PFSK-1 (cell line): ENCODE results near the gene ARHGAP25.

Experiments used
- FOXP2 ChIP-seq: optimal IDR thresholded peaks from 2 replicates; pipeline ENCODE3; 2011; ENCODE audit warnings: borderline replicate concordance, control low read depth, inconsistent platforms; ENCODE audit not compliant: insufficient read depth; ENCODE audit errors: extremely low read length, extremely low read depth
- POLR2AphosphoS5 ChIP-seq: IDR thresholded peaks from 2 replicates; pipeline ENCODE4 v1.6.1; 2012; ENCODE audit warnings: low read depth, mild to moderate bottlenecking, control low read depth, low read length, moderate library complexity
- SIN3A ChIP-seq: IDR thresholded peaks from 2 replicates; pipeline ENCODE4 v1.6.1; 2012; ENCODE audit warnings: mild to moderate bottlenecking, low read length, moderate library complexity, borderline replicate concordance; ENCODE audit not compliant: insufficient read depth
- TAF1 ChIP-seq: IDR thresholded peaks from 2 replicates; pipeline ENCODE4 v1.6.1; 2012; ENCODE audit warnings: low read length, control low read depth, borderline replicate concordance; ENCODE audit not compliant: insufficient read depth
- TF ChIP-seq, protein P1 (sequence below), 2 experiments: IDR thresholded peaks; 2 replicates each; pipeline versions ENCODE4 v1.6.1 to v1.8.0; 2011 to 2012; ENCODE audit warnings: low read depth in 2 of 2, low read length in 2 of 2, control low read depth in 1 of 2, inconsistent platforms in 1 of 2, mild to moderate bottlenecking in 1 of 2, moderate library complexity in 1 of 2; ENCODE audit not compliant: insufficient read depth in 1 of 2

ARHGAP25 gene

DNA sequence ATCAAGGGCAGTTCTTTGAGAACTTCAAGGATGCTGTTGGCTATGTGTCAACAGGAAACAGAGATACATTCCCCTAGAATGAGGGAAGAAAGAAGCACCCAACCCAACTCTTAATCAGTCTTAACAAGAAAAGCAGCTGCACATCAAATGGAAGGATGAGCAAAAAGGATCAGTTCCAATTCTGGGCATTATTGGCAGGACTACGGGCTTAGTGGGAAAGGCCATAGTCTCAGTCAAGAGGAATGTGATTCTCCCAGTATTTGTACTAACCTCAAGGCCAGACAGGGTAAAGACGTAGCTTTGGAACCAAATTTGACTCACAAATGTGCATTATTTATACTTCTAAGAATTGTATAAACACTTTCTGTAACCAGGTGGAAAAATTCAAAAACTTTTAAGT lies 118.4 kb downstream of the ARHGAP25 start:
- TF ChIP-seq FOXP2 (no peak), TAF1 (no peak), POLR2AphosphoS5 (no peak), SIN3A (no peak)
- TF ChIP-seq, protein P1, sequence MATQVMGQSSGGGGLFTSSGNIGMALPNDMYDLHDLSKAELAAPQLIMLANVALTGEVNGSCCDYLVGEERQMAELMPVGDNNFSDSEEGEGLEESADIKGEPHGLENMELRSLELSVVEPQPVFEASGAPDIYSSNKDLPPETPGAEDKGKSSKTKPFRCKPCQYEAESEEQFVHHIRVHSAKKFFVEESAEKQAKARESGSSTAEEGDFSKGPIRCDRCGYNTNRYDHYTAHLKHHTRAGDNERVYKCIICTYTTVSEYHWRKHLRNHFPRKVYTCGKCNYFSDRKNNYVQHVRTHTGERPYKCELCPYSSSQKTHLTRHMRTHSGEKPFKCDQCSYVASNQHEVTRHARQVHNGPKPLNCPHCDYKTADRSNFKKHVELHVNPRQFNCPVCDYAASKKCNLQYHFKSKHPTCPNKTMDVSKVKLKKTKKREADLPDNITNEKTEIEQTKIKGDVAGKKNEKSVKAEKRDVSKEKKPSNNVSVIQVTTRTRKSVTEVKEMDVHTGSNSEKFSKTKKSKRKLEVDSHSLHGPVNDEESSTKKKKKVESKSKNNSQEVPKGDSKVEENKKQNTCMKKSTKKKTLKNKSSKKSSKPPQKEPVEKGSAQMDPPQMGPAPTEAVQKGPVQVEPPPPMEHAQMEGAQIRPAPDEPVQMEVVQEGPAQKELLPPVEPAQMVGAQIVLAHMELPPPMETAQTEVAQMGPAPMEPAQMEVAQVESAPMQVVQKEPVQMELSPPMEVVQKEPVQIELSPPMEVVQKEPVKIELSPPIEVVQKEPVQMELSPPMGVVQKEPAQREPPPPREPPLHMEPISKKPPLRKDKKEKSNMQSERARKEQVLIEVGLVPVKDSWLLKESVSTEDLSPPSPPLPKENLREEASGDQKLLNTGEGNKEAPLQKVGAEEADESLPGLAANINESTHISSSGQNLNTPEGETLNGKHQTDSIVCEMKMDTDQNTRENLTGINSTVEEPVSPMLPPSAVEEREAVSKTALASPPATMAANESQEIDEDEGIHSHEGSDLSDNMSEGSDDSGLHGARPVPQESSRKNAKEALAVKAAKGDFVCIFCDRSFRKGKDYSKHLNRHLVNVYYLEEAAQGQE (IDR thresholded peaks at IDR 0.05; ENCODE audit: insufficient read depth in 1 of 2, low read depth in 2 of 2, low read length in 2 of 2) = no peak

DNA sequence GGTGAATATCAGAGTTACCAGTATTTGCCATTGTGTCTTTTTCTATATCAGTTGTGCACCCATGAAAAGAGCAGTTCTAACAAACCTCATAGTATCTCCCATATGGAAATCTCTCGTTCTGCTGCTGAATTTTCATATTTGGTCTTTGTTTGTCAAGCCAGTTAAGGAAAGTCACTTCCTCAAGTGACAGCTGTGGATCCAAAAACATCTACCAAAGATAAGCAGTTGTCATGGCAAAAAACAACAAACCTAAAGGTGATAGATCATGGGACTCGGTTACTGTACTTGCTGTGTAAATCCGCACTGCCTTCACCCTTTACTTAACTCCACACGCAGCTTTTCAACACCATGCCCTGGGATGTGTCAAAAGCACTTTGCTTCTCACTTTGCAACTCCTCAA lies 119.3 kb downstream of the ARHGAP25 start:
- TF ChIP-seq SIN3A = no peak
- TF ChIP-seq FOXP2 = no peak
- TF ChIP-seq POLR2AphosphoS5 = no peak
- TF ChIP-seq, protein P1 (IDR thresholded peaks at IDR 0.05; ENCODE audit: insufficient read depth in 1 of 2, low read depth in 2 of 2, low read length in 2 of 2) = no peak
- no peak for TF ChIP-seq TAF1

DNA sequence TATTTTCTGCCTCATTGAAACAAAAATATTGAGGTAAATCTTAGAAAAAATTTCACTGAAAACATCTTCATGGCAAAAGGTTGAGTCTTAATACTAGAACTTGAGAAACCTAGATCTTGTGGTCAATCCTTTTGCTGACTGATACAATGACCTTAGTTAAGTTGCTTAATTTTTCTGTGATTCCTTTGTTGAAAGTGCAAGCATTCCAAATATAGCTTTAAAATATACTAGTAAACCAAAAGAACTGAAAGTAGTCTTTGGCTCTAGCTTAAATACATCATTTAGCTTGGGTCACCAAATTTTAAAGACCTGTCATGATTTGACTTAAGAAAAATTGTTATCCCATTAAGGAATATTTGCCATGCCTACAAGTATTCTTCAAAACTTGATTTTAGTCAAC lies 119.9 kb downstream of the ARHGAP25 start:
- TF ChIP-seq, protein P1 (IDR thresholded peaks at IDR 0.05; ENCODE audit: insufficient read depth in 1 of 2, low read depth in 2 of 2, low read length in 2 of 2) = no peak
- no peak for TF ChIP-seq SIN3A

DNA sequence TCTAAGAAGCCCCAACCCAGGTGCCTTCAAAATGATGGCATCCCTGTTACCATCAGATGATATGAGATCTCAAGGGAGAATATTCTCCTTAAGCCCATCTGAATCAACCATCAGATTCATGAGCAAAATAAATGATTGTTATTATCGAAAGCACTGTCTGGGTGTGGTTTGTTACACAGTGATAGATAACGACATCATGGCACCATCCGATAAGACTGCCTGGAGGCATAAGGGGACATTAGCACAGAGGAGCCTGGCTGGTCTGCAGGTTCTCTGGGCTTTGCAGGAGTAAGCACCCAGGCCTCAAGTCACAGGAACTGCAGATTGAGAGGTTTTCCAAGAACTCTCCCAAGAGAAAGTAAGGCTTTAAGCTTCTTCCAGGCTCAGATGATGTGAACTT lies 120.9 kb downstream of the ARHGAP25 start:
- TF ChIP-seq, protein P1 (IDR thresholded peaks at IDR 0.05; ENCODE audit: insufficient read depth in 1 of 2, low read depth in 2 of 2, low read length in 2 of 2) = no peak
- TF ChIP-seq SIN3A = no peak
- no peak for TF ChIP-seq TAF1
- TF ChIP-seq POLR2AphosphoS5 = no peak
- no peak for TF ChIP-seq FOXP2

DNA sequence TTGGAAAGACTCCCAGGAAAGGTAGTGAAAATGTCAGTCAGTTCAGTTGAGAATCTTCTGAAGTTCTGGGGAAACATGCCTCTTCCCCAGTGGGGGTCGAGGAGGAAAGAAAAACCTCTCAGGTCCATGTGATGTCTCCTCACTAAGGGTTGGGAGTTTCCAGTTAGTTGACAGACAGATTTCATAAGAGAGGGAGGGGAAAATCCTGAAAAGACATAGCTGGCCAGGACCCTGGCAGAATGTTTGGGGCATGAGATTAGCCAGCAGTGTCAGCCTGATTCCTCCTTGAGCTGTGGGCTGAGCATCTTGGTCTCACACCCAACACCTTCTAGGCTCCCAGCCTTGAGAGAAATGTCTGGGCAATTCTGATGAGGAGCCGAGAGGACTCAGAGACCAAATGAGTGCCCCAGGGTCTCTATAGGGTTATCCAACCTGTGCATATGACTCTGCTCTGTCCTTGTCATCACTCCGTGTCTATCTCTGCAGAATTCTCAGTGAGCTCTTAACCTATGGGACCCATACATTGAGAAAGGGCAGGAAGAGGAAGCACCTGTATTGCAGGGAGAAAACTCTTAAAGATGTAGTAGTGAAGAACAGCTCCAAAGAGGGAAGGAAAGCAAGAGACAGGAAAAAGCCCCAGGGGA lies 122.7 kb downstream of the ARHGAP25 start:
- TF ChIP-seq SIN3A = no peak
- TF ChIP-seq TAF1 = no peak
- TF ChIP-seq, protein P1 (IDR thresholded peaks at IDR 0.05; ENCODE audit: insufficient read depth in 1 of 2, low read depth in 2 of 2, low read length in 2 of 2) = no peak
- TF ChIP-seq POLR2AphosphoS5 = no peak
- no peak for TF ChIP-seq FOXP2
